PC-9 (cell line): ENCODE results near the gene C1orf159.

Experiments used
- CTCF ChIP-seq: fragments of 200-600 bp; sonication (generic); conservative IDR thresholded peaks from 2 replicates; pipeline ENCODE4 v1.6.1; 2017; ENCODE audit warnings: mixed run types, antibody characterized with exemption, mild to moderate bottlenecking, moderate library complexity
- EZH2 ChIP-seq: fragments of 200-600 bp; sonication (generic); IDR thresholded peaks from 2 replicates; pipeline ENCODE4 v1.8.0; 2017; ENCODE audit warnings: antibody characterized with exemption, low read depth

DNA sequence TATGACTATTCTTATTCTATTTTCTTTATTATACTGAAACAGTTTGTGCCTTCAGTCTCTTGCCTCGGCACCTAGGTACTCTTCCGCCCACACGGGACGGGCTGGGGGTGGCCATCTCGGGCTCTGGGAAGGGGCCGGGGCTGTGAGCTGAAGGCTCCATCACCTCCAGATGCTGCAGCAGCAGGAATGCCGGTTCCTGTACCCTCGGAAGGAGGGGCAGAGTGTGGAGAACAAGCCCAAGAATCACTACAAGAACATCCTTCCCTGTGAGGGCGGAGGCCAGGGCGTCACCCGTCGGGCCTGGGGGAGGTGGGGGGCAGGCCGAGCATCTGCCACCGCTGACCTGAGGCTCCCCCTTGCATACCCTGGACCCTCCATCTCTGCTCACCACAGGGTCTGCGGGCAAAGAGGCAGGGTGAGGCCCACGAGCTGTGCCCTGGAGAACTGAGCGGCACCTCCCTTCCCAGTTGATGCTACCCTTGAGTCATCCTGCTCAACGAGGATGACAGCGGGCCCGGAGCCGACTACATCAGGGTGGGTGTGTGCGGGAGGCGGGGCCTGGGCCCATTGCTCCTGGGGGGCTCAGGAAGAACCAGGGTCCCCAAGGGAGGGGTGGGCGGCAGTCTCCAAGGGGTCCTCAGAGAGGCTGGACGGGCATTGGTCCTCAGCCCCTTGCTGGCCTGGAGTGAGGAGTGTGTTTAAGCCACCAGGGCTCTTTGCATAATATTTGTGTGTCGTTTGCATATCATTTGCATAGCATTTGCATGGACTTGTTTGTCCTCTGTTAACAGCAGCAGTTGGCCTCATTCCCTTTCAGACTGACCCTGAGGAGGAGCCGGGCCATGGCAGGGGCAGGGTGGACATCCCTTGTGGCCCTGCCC is 49.2 kb downstream of the C1orf159 start:
- TF ChIP-seq CTCF (no peak), EZH2 (no peak)
